IPS-NIHi7 (cell line): ENCODE data around the gene CYB561D1.
A peak's percentile ranks its signal among the peaks of the same experiment; 100 is the strongest.

Experiments used
- DNase-seq: peaks from one replicate; pipeline ENCODE4 v3.0.0; 2012; ENCODE audit warnings: mixed read lengths; ENCODE audit errors: extremely low spot score

CYB561D1 gene

GRCh38 chr1:109527846-109528695, 34.2 kb downstream of the CYB561D1 start:
- no peak for DNase-seq

- no peak for DNase-seq
Measured at GRCh38 chr1:109528712-109529111, 34.8 kb downstream of the CYB561D1 start.

- no peak for DNase-seq
Measured at GRCh38 chr1:109529881-109530456, 36.1 kb downstream of the CYB561D1 start.

GRCh38 chr1:109530457-109531087, 36.7 kb downstream of the CYB561D1 start:
- no peak for DNase-seq

GRCh38 chr1:109531380-109531779, 37.5 kb downstream of the CYB561D1 start:
- no peak for DNase-seq

GRCh38 chr1:109531826-109532364, 38.0 kb downstream of the CYB561D1 start:
- no peak for DNase-seq

- peak; percentile 92 for DNase-seq
Measured at GRCh38 chr1:109532365-109533136, 38.7 kb downstream of the CYB561D1 start.

- no peak for DNase-seq
Measured at GRCh38 chr1:109534307-109534858, 40.5 kb downstream of the CYB561D1 start.

GRCh38 chr1:109535481-109535880, 41.6 kb downstream of the CYB561D1 start:
- DNase-seq: no peak

- DNase-seq: no peak
Measured at GRCh38 chr1:109535971-109536491, 42.1 kb downstream of the CYB561D1 start.

- DNase-seq: no peak
Measured at GRCh38 chr1:109537450-109538178, 43.7 kb downstream of the CYB561D1 start.

GRCh38 chr1:109538827-109539555, 45.1 kb downstream of the CYB561D1 start:
- peak; percentile 6 for DNase-seq

GRCh38 chr1:109539676-109540075, 45.8 kb downstream of the CYB561D1 start, which contains the start of gene GPR61:
GPR61 (plus strand) TSS chr1:109539872; CDS start chr1:109543023, 3,151 bp downstream.
- DNase-seq: peak; percentile 18

GRCh38 chr1:109541102-109541501, 47.2 kb downstream of the CYB561D1 start:
- DNase-seq: no peak

GRCh38 chr1:109542657-109543056, 48.8 kb downstream of the CYB561D1 start:
- no peak for DNase-seq

GRCh38 chr1:109543283-109543987, 49.5 kb downstream of the CYB561D1 start:
- no peak for DNase-seq

GRCh38 chr1:109543988-109544735, 50.3 kb downstream of the CYB561D1 start:
- DNase-seq: no peak
